AG04450 (cell line): ENCODE data around the gene STK11IP. TPM values are rescaled to one million over a fixed set of nuclear protein-coding genes. Genes with fewer than 3 reads are reported as not detected.

Experiments used
- CTCF ChIA-PET: fragments of 300-600, 350-600 bp; formaldehyde crosslinking; extraction: SDS; loops from one replicate; lab custom pipeline; 2022; ENCODE audit warnings: antibody characterized with exemption, inconsistent platforms; lab: Charles Lee
- POLR2A ChIA-PET: fragments of 350-600 bp; formaldehyde crosslinking; extraction: SDS; loops from one replicate; lab custom pipeline; 2021; ENCODE audit warnings: antibody characterized with exemption, inconsistent platforms; lab: Yijun Ruan, JAX
- DNase-seq: peaks from one replicate; pipeline ENCODE4 v3.0.0-alpha.2; 2011; ENCODE audit warnings: low read depth, low spot score
- H3K27ac ChIP-seq: one replicate; pipeline ENCODE4 v1.5.1; 2012; ENCODE audit warnings: low read depth, low read length, control low read depth
- H3K27me3 ChIP-seq: one replicate; pipeline ENCODE4 v1.6.0; 2012; ENCODE audit warnings: low read length; ENCODE audit not compliant: control insufficient read depth, insufficient read depth
- H3K4me3 ChIP-seq: 2 replicates; pipeline ENCODE4 v1.5.1; 2011; ENCODE audit warnings: mild to moderate bottlenecking, low read depth, low read length, control low read depth
- H3K9me3 ChIP-seq: 2 replicates; pipeline ENCODE4 v1.5.1; 2012; ENCODE audit warnings: low read length; ENCODE audit not compliant: control insufficient read depth, insufficient read depth
- CTCF ChIP-seq: IDR thresholded peaks from 2 replicates; pipeline ENCODE4 v1.5.1; 2011; ENCODE audit warnings: low read depth, low read length, control low read depth, inconsistent platforms
- polyA plus RNA-seq: library from polyadenylated mRNA; depleted of rRNA; stranded (reverse); fragments of >200 nt; gene quantifications from 2 replicates; pipeline ENCODE4 v1.2.3, GENCODE V29; 2011; rRNA removed
- small RNA-seq: library from RNA; depleted of rRNA; stranded (forward); fragments of <200 nt; gene quantifications from one replicate; pipeline ENCODE3, GENCODE V24; 2012; ENCODE audit warnings: low read depth; ENCODE audit not compliant: insufficient read length

Gene STK11IP
- polyA plus RNA-seq, 1 experiment: 7.7 TPM

- Histone ChIP-seq H3K27ac (no peak overlapping the region), H3K27me3 (peaks cover 12% of the 10 kb centered on the region), H3K9me3 (peaks cover 4% of the 10 kb centered on the region), H3K4me3 (no peak overlapping the region)
- ChIA-PET CTCF (interaction anchor here (1.3 kb wide), 1 partner anchor 133 kb away, joined by 4 read pairs; no protein-coding TSS in a partner anchor), POLR2A (no interaction called here)
- no peak for DNase-seq
- no peak for TF ChIP-seq CTCF
Observed at GRCh38 chr2:219663116-219663762, 65.6 kb downstream of the STK11IP start.

GRCh38 chr2:219664041-219664440, 66.4 kb downstream of the STK11IP start:
- POLR2A ChIA-PET: interaction anchor here (1.3 kb wide), 1 partner anchor 11 kb away, joined by 5 read pairs; no protein-coding TSS in a partner anchor
- H3K27ac ChIP-seq: no peak overlapping the region
- CTCF ChIA-PET: no interaction called here
- DNase-seq: no peak
- TF ChIP-seq CTCF: no peak
- peaks cover 16% of the 10 kb centered on the region for H3K27me3 ChIP-seq
- peaks cover 4% of the 10 kb centered on the region for H3K9me3 ChIP-seq
- no peak overlapping the region for H3K4me3 ChIP-seq

GRCh38 chr2:219664944-219665343, 67.3 kb downstream of the STK11IP start:
- Histone ChIP-seq H3K9me3 (peaks cover 4% of the 10 kb centered on the region), H3K27me3 (peaks cover 22% of the 10 kb centered on the region), H3K27ac (no peak overlapping the region), H3K4me3 (no peak overlapping the region)
- ChIA-PET CTCF (no interaction called here), POLR2A (interaction anchor here (1.3 kb wide), 1 partner anchor 12 kb away, joined by 5 read pairs; no protein-coding TSS in a partner anchor)
- DNase-seq: no peak
- TF ChIP-seq CTCF: no peak

- Histone ChIP-seq H3K9me3 (peaks cover 4% of the 10 kb centered on the region), H3K4me3 (no peak overlapping the region), H3K27me3 (peaks cover 31% of the 10 kb centered on the region), H3K27ac (no peak overlapping the region)
- TF ChIP-seq CTCF: no peak
- no peak for DNase-seq
- CTCF ChIA-PET: interaction anchor here (1.1 to 1.4 kb wide), 2 partner anchors 23 to 24 kb away, joined by 3 to 4 read pairs; no protein-coding TSS in a partner anchor
- POLR2A ChIA-PET: no interaction called here
Observed at GRCh38 chr2:219665926-219666325, 68.3 kb downstream of the STK11IP start.

Small RNA genes lying within 50 kb of the gene (small RNA-seq; reads per million reads assigned to genes)
- not detected for gene MIR3132
- not detected for gene RN7SKP213

Other genes with a start within 250 kb of the STK11IP start
- gene DNPEP, start 209.9 kb upstream of the STK11IP start, polyA plus RNA-seq: 41.5 and 71.2 TPM in 2 replicates
- 19.8 and 24.9 TPM in 2 replicates for gene DES, start 179.5 kb upstream of the STK11IP start, polyA plus RNA-seq
- 28.0 and 32.8 TPM in 2 replicates for gene SPEG, start 163.0 kb upstream of the STK11IP start, polyA plus RNA-seq
- gene GMPPA, start 99.0 kb upstream of the STK11IP start, polyA plus RNA-seq: 90.1 and 97.7 TPM in 2 replicates
- not detected in 2 replicates for gene ASIC4, start 83.4 kb upstream of the STK11IP start, polyA plus RNA-seq
- 24.4 and 37.2 TPM in 2 replicates for gene CHPF, start 54.0 kb upstream of the STK11IP start, polyA plus RNA-seq
- gene TMEM198, start 53.8 kb upstream of the STK11IP start, polyA plus RNA-seq: 0.83 and 1.2 TPM in 2 replicates
- gene OBSL1, start 26.3 kb upstream of the STK11IP start, polyA plus RNA-seq: 35.5 and 46.8 TPM in 2 replicates
- 0.12 and 0.29 TPM in 2 replicates for gene INHA, start 25.5 kb upstream of the STK11IP start, polyA plus RNA-seq
- gene SLC4A3, start 29.8 kb downstream of the STK11IP start, polyA plus RNA-seq: 3.3 and 5.2 TPM in 2 replicates